HG03108 (cell line): Measurements from ENCODE around the gene DLGAP1.
"Not testable (repeated sequence)": the region's sequence is repeated elsewhere in the genome, so short reads cannot be mapped to it uniquely, and the experiment has no call there.

ENCODE experiments used
- ATAC-seq: cut with Tn5 transposase; IDR thresholded peaks from one replicate; pipeline ENCODE4 v1.9.1; 2021; ENCODE audit warnings: moderate library complexity; ENCODE audit not compliant: unreplicated experiment

Gene DLGAP1

GRCh38 chr18:3650521-3651042 lies 804.5 kb downstream of the DLGAP1 start:
- not testable (repeated sequence) for ATAC-seq

- ATAC-seq = no peak
Measured at GRCh38 chr18:3649633-3650426, 805.3 kb downstream of the DLGAP1 start.

- no peak for ATAC-seq
Measured at GRCh38 chr18:3649135-3649632, 805.9 kb downstream of the DLGAP1 start.

GRCh38 chr18:3648641-3649040 lies 806.5 kb downstream of the DLGAP1 start:
- ATAC-seq = no peak

- ATAC-seq = no peak
Measured at GRCh38 chr18:3648200-3648599, 806.9 kb downstream of the DLGAP1 start.

GRCh38 chr18:3647636-3648035 lies 807.5 kb downstream of the DLGAP1 start:
- ATAC-seq = no peak

GRCh38 chr18:3645384-3646156 lies 809.5 kb downstream of the DLGAP1 start:
- ATAC-seq = no peak

- ATAC-seq = no peak
Measured at GRCh38 chr18:3634250-3634939, 820.7 kb downstream of the DLGAP1 start.

- ATAC-seq = no peak
Measured at GRCh38 chr18:3631887-3632286, 823.2 kb downstream of the DLGAP1 start.

GRCh38 chr18:3626929-3627458 lies 828.1 kb downstream of the DLGAP1 start:
- no peak for ATAC-seq

GRCh38 chr18:3625742-3626091 lies 829.4 kb downstream of the DLGAP1 start:
- ATAC-seq = no peak

- no peak for ATAC-seq
Measured at GRCh38 chr18:3624935-3625741, 830.0 kb downstream of the DLGAP1 start.

GRCh38 chr18:3624546-3624934 lies 830.6 kb downstream of the DLGAP1 start:
- no peak for ATAC-seq

- ATAC-seq = no peak
Measured at GRCh38 chr18:3623769-3624545, 831.1 kb downstream of the DLGAP1 start.

- ATAC-seq = no peak
Measured at GRCh38 chr18:3620146-3621119, 834.7 kb downstream of the DLGAP1 start.

- no peak for ATAC-seq
Measured at GRCh38 chr18:3619746-3620145, 835.4 kb downstream of the DLGAP1 start.

GRCh38 chr18:3619222-3619621 lies 835.9 kb downstream of the DLGAP1 start:
- no peak for ATAC-seq

GRCh38 chr18:3616744-3617143 lies 838.4 kb downstream of the DLGAP1 start:
- ATAC-seq = no peak
